DND-41 (cell line): ENCODE data around the gene RBMX.
A peak's percentile ranks its signal among the peaks of the same experiment; 100 is the strongest.

Source experiments
- ATAC-seq: fragments of 200-7000 bp; cut with Tn5 transposase; 3 replicates; pipeline ENCODE4 v1.9.1; 2021; ENCODE audit warnings: low read depth; ENCODE audit not compliant: insufficient read depth
- DNase-seq: peaks from one replicate; pipeline ENCODE4 v3.0.0-alpha.2; 2020
- H2AFZ ChIP-seq: 2 replicates; pipeline ENCODE4 v1.6.0; 2012; ENCODE audit warnings: low read depth, low read length
- H3K27ac ChIP-seq: 2 replicates; pipeline ENCODE4 v1.5.1; 2012; ENCODE audit warnings: low read length, inconsistent platforms
- H3K27me3 ChIP-seq: fragments of 200-600 bp; sonication (generic); 2 replicates; pipeline ENCODE4 v1.6.0; 2012; ENCODE audit warnings: low read length, mild to moderate bottlenecking, inconsistent platforms; ENCODE audit not compliant: insufficient read depth, poor library complexity
- H3K36me3 ChIP-seq: 2 replicates; pipeline ENCODE4 v1.5.1; 2012; ENCODE audit warnings: low read length, inconsistent platforms; ENCODE audit not compliant: insufficient read depth
- H3K4me1 ChIP-seq: 2 replicates; pipeline ENCODE4 v1.5.1; 2012; ENCODE audit warnings: mild to moderate bottlenecking, low read length; ENCODE audit not compliant: insufficient read depth
- H3K4me2 ChIP-seq: 2 replicates; pipeline ENCODE4 v1.6.0; 2012; ENCODE audit warnings: mild to moderate bottlenecking, moderate library complexity, low read length, inconsistent platforms; ENCODE audit not compliant: insufficient read depth
- H3K4me3 ChIP-seq, 2 experiments: fragments of 200-600 bp in 1 of 2; shearing (Covaris generic) in 1 of 2; 2 replicates each; pipeline ENCODE4 v1.5.1; 2012 to 2016; ENCODE audit warnings: inconsistent platforms in 2 of 2, low read length in 2 of 2, mild to moderate bottlenecking in 2 of 2, low read depth in 1 of 2, moderate library complexity in 1 of 2
- H3K79me2 ChIP-seq: 2 replicates; pipeline ENCODE4 v1.6.0; 2012; ENCODE audit warnings: low read length, inconsistent platforms; ENCODE audit not compliant: insufficient read depth
- H3K9ac ChIP-seq: 2 replicates; pipeline ENCODE4 v1.6.0; 2012; ENCODE audit warnings: low read depth, mild to moderate bottlenecking, inconsistent platforms, low read length, moderate library complexity
- H3K9me3 ChIP-seq: 2 replicates; pipeline ENCODE4 v1.5.1; 2012; ENCODE audit warnings: low read length, moderate library complexity, mild to moderate bottlenecking, inconsistent platforms; ENCODE audit not compliant: insufficient read depth, severe bottlenecking
- H4K20me1 ChIP-seq: 2 replicates; pipeline ENCODE4 v1.6.0; 2012; ENCODE audit warnings: low read length; ENCODE audit not compliant: insufficient read depth
- EZH2 ChIP-seq: IDR thresholded peaks from 3 replicates; pipeline ENCODE4 v1.6.1; 2012; ENCODE audit warnings: borderline replicate concordance, low read depth, mild to moderate bottlenecking, moderate library complexity, low read length, inconsistent platforms; ENCODE audit not compliant: severe bottlenecking
- TF ChIP-seq, protein P1 (sequence below): IDR thresholded peaks from 2 replicates; pipeline ENCODE4 v1.5.1; 2012; ENCODE audit warnings: borderline replicate concordance, low read length, moderate library complexity, mild to moderate bottlenecking; ENCODE audit not compliant: poor library complexity, severe bottlenecking; ENCODE audit errors: extremely low read depth

RBMX gene

DNA sequence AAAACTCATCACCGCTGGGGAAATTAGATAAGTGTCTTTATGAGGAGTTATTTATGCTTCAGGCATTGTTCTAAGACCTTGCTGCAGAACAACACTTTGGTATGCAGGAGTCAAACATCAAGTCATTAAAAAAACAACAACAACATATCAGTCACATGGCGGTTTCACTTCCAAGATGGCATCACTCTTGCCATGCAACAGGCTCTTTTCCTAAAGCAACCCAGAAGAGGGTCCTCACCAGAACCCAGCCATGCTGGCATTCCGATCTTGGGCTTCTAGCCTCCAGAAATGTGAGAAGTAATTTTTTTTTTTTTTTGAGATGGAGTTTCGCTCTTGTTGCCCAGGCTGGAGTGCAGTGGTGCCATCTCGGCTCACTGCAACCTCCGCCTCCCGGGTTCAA, 8.7 kb upstream of the RBMX start:
- no peaks in the 10 kb centered on the region for H3K27me3 ChIP-seq
- H3K9ac ChIP-seq = no peak overlapping the region
- no peak for TF ChIP-seq EZH2
- TF ChIP-seq, protein P1, sequence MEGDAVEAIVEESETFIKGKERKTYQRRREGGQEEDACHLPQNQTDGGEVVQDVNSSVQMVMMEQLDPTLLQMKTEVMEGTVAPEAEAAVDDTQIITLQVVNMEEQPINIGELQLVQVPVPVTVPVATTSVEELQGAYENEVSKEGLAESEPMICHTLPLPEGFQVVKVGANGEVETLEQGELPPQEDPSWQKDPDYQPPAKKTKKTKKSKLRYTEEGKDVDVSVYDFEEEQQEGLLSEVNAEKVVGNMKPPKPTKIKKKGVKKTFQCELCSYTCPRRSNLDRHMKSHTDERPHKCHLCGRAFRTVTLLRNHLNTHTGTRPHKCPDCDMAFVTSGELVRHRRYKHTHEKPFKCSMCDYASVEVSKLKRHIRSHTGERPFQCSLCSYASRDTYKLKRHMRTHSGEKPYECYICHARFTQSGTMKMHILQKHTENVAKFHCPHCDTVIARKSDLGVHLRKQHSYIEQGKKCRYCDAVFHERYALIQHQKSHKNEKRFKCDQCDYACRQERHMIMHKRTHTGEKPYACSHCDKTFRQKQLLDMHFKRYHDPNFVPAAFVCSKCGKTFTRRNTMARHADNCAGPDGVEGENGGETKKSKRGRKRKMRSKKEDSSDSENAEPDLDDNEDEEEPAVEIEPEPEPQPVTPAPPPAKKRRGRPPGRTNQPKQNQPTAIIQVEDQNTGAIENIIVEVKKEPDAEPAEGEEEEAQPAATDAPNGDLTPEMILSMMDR = no peak
- no peak overlapping the region for H3K27ac ChIP-seq
- H3K9me3 ChIP-seq = no peaks in the 10 kb centered on the region
- no peaks in the 10 kb centered on the region for H3K79me2 ChIP-seq
- H4K20me1 ChIP-seq = no peaks in the 10 kb centered on the region
- DNase-seq (no peak), ATAC-seq (no peak)
- peaks cover 23% of the 10 kb centered on the region for H3K4me1 ChIP-seq
- no peak overlapping the region for H2AFZ ChIP-seq
- H3K4me3 ChIP-seq = no peak overlapping the region
- H3K36me3 ChIP-seq = no peaks in the 10 kb centered on the region
- H3K4me2 ChIP-seq = no peak overlapping the region

DNA sequence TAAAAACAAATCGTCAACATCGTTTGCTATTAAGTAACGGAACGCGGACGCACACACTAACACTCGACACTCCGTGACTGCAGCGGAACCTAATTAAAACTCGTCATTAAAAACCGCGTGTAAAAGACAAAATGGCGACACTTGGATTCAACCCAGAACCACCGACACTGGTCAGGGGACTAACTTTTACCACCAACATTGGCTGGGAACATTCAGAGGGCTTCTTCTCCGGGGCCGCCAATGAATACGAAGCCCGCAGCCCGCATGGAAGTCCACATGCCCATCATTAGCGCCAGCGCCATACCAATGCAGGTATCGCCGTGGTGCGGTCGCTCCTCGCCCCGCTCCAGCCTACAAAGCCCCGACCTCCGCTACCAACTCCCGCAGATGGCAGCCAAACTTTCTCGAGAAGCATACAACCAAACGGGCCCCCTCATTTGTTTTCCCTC, 498 bp downstream of the RBMX start:
- ATAC-seq = peak; percentile 17
- Histone ChIP-seq H3K9me3 (no peaks in the 10 kb centered on the region), H3K79me2 (peaks cover 56% of the 10 kb centered on the region), H2AFZ (0 out of 2 replicates have a peak overlapping the region, but pooled peaks have one; percentile 3), H3K4me3 (peak overlapping the region; percentile 93 to 96), H3K27ac (peak overlapping the region; percentile 100), H3K27me3 (no peaks in the 10 kb centered on the region), H3K9ac (peak overlapping the region; percentile 98), H3K36me3 (peaks cover 50% of the 10 kb centered on the region), H4K20me1 (peaks cover 35% of the 10 kb centered on the region), H3K4me2 (peak overlapping the region; percentile 86), H3K4me1 (peaks cover 42% of the 10 kb centered on the region)
- peak; percentile 42 for DNase-seq
- TF ChIP-seq, protein P1 = no peak
- no peak for TF ChIP-seq EZH2

GRCh38 chrX:136879001-136879687, 1.4 kb downstream of the RBMX start:
- Histone ChIP-seq H3K9me3 (no peaks in the 10 kb centered on the region), H3K27me3 (no peaks in the 10 kb centered on the region), H3K4me1 (peaks cover 42% of the 10 kb centered on the region), H3K9ac (peak overlapping the region; percentile 98), H3K27ac (peak overlapping the region; percentile 100), H3K36me3 (peaks cover 59% of the 10 kb centered on the region), H3K4me2 (peak overlapping the region; percentile 86), H3K4me3 (peak overlapping the region; percentile 93 to 96), H3K79me2 (peaks cover 65% of the 10 kb centered on the region), H2AFZ (no peak overlapping the region), H4K20me1 (peaks cover 39% of the 10 kb centered on the region)
- ATAC-seq = no peak
- no peak for TF ChIP-seq EZH2
- TF ChIP-seq, protein P1 = no peak
- DNase-seq = no peak
